Liver (tissue), 3 donors: ENCODE results near the gene SORBS2.

Experiments used
- HNF4A ChIP-seq, 2 donors: conservative IDR thresholded peaks; 2 replicates each; pipeline ENCODE4 v1.6.1; 2016; ENCODE audit warnings: antibody characterized with exemption in 2 of 2, mild to moderate bottlenecking in 2 of 2
- RAD21 ChIP-seq, 2 donors: IDR thresholded peaks; 2 replicates each; pipeline ENCODE4 v1.6.1; 2016; ENCODE audit warnings: antibody characterized with exemption in 2 of 2, mild to moderate bottlenecking in 2 of 2
- REST ChIP-seq: IDR thresholded peaks from 2 replicates; pipeline ENCODE4 v1.6.1; 2016; ENCODE audit warnings: antibody characterized with exemption, mild to moderate bottlenecking
- TF ChIP-seq, protein P1 (sequence below): fragments of 150-350 bp; IDR thresholded peaks from 2 replicates; pipeline ENCODE4 v1.5.1; 2017; ENCODE audit warnings: improper control_type of control experiment, low read depth, low read length; ENCODE audit not compliant: missing input control
- donor health status: healthy.
- donor health status: healthy.

DNA sequence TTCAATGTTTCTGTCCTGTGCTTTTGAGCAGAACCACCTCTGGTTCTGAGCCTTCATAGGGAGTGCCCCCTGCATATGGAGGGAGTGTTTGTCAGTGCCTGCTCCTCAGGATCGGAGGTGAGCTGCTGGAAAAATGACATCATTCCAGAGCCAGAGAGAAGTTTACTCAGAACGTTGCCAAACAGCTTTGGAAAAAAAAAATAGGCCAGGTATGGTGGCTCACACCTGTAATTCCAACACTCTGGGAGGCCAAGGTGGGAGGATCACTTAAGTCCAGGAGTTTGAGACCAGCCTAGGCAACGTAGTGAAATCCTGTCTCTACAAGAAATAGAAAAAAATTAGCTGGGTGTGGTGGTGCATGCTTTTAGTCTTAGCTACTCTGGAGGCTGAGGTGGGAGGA, 249.5 kb downstream of the SORBS2 start:
- TF ChIP-seq, protein P1, sequence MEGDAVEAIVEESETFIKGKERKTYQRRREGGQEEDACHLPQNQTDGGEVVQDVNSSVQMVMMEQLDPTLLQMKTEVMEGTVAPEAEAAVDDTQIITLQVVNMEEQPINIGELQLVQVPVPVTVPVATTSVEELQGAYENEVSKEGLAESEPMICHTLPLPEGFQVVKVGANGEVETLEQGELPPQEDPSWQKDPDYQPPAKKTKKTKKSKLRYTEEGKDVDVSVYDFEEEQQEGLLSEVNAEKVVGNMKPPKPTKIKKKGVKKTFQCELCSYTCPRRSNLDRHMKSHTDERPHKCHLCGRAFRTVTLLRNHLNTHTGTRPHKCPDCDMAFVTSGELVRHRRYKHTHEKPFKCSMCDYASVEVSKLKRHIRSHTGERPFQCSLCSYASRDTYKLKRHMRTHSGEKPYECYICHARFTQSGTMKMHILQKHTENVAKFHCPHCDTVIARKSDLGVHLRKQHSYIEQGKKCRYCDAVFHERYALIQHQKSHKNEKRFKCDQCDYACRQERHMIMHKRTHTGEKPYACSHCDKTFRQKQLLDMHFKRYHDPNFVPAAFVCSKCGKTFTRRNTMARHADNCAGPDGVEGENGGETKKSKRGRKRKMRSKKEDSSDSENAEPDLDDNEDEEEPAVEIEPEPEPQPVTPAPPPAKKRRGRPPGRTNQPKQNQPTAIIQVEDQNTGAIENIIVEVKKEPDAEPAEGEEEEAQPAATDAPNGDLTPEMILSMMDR, result no peak
- TF ChIP-seq REST (no peak), HNF4A (conservative IDR thresholded peaks at IDR 0.05) (no peak), RAD21 (IDR thresholded peaks at IDR 0.05) (no peak)
